ENCODE results near the gene TNFSF10. TPM values are rescaled to one million over a fixed set of nuclear protein-coding genes. Genes with fewer than 3 reads are reported as not detected.

The TNFSF10 gene
- total and polyA plus RNA-seq, 9 of the 15 experiments (the other 6 are each of a cell fraction or from before 2014, with no cell fraction given), result 0.07 to 1.3 (median 0.27) TPM; not detected in 1

DNA sequence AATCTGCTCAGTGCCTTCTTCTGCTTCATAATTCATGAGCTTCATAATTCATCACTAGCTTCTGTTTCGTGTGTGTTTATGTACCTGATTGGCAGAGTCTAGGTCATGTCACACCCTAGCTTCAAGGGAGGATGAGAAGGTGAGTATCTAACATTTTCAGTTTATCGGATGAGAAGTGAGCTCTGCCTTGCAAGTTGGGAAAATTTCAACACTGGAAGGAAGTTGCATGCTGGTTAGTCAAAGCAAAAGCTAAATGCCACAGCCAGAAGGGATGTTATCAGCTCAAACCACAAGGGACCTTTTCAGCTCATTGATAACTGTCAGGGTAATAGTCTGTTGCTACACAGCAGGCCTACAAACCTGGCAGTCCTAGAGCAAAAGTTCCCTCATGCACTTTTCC, 7.3 kb upstream of the TNFSF10 start (continued):
- peak; percentile 43; the same call in 1 of the 2 replicates for TF ChIP-seq MTA3 (IDR thresholded peaks at IDR 0.05; ENCODE audit: borderline replicate concordance)
- peak; percentile 88 for TF ChIP-seq DPF2 (IDR thresholded peaks at IDR 0.05)
- TF ChIP-seq, protein P1, sequence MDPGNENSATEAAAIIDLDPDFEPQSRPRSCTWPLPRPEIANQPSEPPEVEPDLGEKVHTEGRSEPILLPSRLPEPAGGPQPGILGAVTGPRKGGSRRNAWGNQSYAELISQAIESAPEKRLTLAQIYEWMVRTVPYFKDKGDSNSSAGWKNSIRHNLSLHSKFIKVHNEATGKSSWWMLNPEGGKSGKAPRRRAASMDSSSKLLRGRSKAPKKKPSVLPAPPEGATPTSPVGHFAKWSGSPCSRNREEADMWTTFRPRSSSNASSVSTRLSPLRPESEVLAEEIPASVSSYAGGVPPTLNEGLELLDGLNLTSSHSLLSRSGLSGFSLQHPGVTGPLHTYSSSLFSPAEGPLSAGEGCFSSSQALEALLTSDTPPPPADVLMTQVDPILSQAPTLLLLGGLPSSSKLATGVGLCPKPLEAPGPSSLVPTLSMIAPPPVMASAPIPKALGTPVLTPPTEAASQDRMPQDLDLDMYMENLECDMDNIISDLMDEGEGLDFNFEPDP (CRISPR knock-in tag; IDR thresholded peaks at IDR 0.05), result no peak
- TF ChIP-seq CBX3 (IDR thresholded peaks at IDR 0.05; ENCODE audit: borderline replicate concordance in 1 of 2, low read length in 2 of 2), result no peak
- no peak for TF ChIP-seq ASH1L (IDR thresholded peaks at IDR 0.05; ENCODE audit: borderline replicate concordance, low read depth, partially characterized antibody)
- TF ChIP-seq, protein P2, sequence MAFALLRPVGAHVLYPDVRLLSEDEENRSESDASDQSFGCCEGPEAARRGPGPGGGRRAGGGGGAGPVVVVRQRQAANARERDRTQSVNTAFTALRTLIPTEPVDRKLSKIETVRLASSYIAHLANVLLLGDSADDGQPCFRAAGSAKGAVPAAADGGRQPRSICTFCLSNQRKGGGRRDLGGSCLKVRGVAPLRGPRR (CRISPR knock-in tag; IDR thresholded peaks at IDR 0.05), result no peak
- no peak for TF ChIP-seq ZNF24 (IDR thresholded peaks at IDR 0.05)
- TF ChIP-seq, protein P3, sequence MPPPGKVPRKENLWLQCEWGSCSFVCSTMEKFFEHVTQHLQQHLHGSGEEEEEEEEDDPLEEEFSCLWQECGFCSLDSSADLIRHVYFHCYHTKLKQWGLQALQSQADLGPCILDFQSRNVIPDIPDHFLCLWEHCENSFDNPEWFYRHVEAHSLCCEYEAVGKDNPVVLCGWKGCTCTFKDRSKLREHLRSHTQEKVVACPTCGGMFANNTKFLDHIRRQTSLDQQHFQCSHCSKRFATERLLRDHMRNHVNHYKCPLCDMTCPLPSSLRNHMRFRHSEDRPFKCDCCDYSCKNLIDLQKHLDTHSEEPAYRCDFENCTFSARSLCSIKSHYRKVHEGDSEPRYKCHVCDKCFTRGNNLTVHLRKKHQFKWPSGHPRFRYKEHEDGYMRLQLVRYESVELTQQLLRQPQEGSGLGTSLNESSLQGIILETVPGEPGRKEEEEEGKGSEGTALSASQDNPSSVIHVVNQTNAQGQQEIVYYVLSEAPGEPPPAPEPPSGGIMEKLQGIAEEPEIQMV (tag; conservative IDR thresholded peaks at IDR 0.05; ENCODE audit: low read depth), result no peak
- TF ChIP-seq ZNF3 (CRISPR knock-in tag; IDR thresholded peaks at IDR 0.05), result no peak
- TF ChIP-seq, protein P4, sequence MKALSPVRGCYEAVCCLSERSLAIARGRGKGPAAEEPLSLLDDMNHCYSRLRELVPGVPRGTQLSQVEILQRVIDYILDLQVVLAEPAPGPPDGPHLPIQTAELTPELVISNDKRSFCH (CRISPR knock-in tag; IDR thresholded peaks at IDR 0.05), result no peak
- TF ChIP-seq, protein P4 (tag; IDR thresholded peaks at IDR 0.05), result peak; percentile 95
- TF ChIP-seq NFATC3 (IDR thresholded peaks at IDR 0.05), result no peak
- no peak for TF ChIP-seq PHF20 (IDR thresholded peaks at IDR 0.05; ENCODE audit: partially characterized antibody)
- TF ChIP-seq, protein P5, sequence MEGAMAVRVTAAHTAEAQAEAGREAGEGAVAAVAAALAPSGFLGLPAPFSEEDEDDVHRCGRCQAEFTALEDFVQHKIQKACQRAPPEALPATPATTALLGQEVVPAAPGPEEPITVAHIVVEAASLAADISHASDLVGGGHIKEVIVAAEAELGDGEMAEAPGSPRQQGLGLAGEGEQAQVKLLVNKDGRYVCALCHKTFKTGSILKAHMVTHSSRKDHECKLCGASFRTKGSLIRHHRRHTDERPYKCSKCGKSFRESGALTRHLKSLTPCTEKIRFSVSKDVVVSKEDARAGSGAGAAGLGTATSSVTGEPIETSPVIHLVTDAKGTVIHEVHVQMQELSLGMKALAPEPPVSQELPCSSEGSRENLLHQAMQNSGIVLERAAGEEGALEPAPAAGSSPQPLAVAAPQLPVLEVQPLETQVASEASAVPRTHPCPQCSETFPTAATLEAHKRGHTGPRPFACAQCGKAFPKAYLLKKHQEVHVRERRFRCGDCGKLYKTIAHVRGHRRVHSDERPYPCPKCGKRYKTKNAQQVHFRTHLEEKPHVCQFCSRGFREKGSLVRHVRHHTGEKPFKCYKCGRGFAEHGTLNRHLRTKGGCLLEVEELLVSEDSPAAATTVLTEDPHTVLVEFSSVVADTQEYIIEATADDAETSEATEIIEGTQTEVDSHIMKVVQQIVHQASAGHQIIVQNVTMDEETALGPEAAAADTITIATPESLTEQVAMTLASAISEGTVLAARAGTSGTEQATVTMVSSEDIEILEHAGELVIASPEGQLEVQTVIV (CRISPR knock-in tag; IDR thresholded peaks at IDR 0.05; ENCODE audit: borderline replicate concordance), result no peak
- no peak for TF ChIP-seq POLR2G (IDR thresholded peaks at IDR 0.05; ENCODE audit: low read depth, low read length)
- TF ChIP-seq, protein P6, sequence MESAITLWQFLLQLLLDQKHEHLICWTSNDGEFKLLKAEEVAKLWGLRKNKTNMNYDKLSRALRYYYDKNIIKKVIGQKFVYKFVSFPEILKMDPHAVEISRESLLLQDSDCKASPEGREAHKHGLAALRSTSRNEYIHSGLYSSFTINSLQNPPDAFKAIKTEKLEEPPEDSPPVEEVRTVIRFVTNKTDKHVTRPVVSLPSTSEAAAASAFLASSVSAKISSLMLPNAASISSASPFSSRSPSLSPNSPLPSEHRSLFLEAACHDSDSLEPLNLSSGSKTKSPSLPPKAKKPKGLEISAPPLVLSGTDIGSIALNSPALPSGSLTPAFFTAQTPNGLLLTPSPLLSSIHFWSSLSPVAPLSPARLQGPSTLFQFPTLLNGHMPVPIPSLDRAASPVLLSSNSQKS (CRISPR knock-in tag; IDR thresholded peaks at IDR 0.05), result no peak
- TF ChIP-seq IRF2 (CRISPR knock-in tag; IDR thresholded peaks at IDR 0.05), result no peak
- TF ChIP-seq JUN (IDR thresholded peaks at IDR 0.05; ENCODE audit: borderline replicate concordance, low read depth, low read length), result no peak
- no peak for TF ChIP-seq JUN (CRISPR knock-in tag; IDR thresholded peaks at IDR 0.05; ENCODE audit: borderline replicate concordance)
- TF ChIP-seq ZBTB7A (IDR thresholded peaks at IDR 0.05; ENCODE audit: borderline replicate concordance, control insufficient read depth, low read depth, low read length), result no peak
- TF ChIP-seq GTF2F1 (IDR thresholded peaks at IDR 0.05; ENCODE audit: low read depth, low read length), result no peak
- no peak for TF ChIP-seq ARHGAP35 (IDR thresholded peaks at IDR 0.05; ENCODE audit: partially characterized antibody)
- TF ChIP-seq CHD2 (IDR thresholded peaks at IDR 0.05; ENCODE audit: low read depth, low read length), result no peak

Data from K562 (cell line).